AG08395 (cell line): ENCODE measurements around the gene ARHGEF17.
A peak's percentile ranks its signal among the peaks of the same experiment; 100 is the strongest.

Experiments used
- DNase-seq: peaks from one replicate; pipeline ENCODE4 v3.0.0; 2012; ENCODE audit warnings: mixed read lengths, low spot score

The ARHGEF17 gene

DNA sequence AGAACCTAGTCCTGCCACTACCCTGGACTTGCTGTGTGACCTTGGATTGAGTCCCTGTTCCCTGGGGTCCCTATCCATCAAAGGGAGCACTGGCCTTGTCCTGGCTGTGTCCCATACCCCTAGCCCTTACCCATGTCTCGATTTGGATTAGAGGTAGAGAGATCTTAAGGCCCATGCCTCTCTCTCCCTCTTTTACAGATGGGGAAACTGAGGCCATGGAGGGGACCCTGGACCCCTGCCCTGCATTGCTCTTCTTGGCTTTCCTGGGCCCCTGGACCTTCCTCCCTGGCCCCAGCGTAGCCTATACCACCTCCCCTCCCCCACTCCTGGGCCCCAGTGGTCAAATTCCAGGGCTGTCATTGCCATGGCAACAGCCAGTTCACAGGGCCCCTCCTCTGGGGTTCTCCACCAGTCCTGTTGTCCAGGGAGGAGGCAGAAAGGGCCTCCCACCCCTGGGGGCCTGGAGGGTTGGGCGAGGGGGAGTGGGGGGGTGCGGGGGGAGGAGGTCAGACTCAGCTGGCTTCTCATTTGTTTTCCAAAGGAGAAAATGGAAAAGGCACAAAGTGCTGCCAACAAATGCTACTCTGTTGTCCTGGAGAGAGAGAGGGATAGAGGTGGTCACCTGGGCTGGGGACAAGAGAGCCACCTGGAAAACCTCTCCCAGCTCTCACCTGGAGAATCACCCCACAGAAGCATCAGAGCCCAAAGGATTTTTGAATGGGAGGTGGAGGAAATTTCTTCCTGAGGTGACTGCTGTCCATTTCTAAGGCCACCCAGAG is 23.3 kb downstream of the ARHGEF17 start:
- no peak for DNase-seq

DNA sequence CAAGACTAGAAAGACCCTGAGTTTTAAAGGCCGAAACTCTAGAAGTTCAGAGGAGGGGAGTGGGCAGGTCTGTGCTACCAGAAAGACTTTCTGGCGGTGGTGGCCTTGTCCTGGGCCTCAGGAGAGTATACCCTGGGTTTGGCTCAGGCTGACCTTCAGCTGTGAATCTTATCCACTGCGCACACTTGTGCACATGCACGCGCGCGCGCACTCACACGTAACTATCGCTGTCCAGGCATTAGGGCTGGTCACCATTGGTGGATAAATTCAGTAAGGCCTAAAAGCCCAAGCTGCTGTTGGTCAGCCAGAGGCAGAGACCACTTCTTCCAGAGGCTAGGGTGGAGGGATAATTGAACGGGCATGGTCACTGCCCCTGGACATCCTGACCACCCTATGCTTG is 25.1 kb downstream of the ARHGEF17 start:
- DNase-seq: no peak

DNA sequence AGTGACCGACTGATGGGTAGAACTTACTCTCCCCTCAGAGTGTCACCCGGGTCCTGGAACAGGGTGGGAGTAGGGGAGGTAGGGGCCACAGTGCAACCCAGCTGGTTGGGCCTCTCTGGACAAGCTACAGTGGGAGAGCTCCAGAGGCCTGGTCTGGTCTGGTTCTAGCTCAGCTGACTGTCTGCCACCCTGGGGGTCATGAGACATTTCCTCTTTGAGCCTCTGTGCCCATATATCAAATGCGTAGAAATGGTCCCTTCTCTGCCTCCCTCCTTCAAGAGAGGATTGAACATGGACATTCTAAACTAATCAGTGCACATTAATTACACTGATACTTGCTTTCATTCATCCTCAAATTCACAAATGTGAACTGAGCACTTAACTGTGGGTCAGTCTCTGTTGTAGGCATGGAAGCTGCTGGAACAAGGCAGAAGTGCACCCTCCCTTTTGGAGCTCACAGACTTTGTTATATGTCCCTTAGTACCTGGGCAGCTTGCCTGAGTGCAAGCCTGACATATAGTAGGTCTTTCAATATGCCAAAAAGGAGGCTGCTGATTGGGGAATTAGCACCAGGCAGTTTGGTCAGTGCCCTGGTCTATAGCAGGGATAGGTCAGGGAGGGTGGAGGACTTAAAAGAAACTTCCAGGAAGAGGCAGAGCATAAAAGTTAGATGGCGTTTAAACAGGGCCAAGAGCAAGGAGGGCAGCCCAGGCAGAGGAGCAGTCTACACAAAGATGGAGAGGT is 25.7 kb downstream of the ARHGEF17 start:
- DNase-seq: no peak

DNA sequence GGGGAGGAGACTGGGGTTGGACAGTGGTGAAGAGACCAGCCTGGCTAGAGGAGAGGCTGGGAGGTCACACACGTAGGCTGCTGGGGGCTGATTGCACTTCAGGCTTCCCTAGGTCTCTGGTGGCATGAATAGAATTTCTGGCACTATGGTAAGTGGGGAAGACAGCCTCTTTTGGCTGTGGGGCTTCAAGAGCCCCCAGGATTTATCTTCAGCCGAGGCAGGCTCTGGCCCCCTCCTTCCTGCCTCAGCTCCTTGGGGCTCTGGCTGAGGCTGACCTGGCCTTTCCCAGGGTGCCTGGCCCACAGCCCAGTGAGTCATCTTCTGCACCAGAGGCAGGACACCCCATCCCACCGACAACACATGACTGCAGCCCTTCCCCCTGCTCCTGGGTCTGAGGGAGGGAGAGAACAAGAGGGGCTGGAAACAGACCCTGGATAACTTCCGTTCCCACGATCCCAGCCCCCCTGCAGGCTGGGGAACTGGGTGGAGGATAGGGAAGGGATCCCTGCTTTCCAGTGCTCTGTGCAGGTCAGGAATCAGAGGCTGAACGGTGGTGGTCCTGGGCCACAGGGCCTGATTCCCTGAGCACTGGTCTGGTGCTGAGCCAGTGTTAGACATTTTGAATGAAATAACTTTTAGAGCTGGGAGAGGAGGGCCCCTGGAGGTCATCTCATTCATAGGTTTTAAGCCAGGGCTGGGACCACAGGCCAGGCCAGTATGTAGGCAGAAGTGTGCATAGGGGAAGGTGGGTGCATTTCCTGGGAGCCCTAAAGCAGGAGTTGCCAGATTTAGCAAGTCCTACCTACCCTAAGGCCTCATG is 26.5 kb downstream of the ARHGEF17 start:
- DNase-seq: peak; percentile 86

DNA sequence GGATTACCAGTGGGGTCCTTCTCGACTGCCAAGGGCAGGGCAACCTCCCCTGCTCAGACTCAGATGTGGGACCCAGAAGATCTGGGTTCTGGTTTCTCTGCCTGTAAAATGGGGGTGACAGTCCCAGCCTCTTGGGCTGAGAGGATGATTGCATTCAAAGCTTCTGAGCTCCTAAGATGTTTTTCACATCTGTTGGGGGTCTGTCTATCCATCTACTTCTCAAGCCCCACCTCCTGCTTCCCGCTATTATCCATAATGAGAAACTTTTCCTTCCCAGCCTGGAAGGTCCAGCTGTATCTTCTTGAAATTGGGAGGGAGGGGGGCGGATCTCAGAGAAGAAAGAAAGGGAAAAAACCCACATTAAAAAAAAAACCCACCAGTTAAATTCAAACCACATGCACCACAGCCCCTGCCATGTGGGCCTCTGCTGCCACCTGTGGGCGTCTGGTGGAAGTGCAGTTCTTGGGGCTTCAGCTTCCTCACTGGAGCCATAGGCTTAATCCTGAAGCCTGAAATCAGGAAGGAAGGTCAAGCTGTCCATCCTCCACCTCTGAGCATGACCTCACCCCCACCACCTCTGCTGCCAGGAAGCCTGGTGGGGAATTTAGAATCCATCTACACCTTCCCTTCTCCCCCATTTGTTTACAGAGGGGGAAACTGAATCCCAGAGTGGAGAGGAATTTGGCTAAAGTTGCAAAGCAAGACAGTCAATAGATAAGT is 27.3 kb downstream of the ARHGEF17 start:
- DNase-seq: peak; percentile 89

DNA sequence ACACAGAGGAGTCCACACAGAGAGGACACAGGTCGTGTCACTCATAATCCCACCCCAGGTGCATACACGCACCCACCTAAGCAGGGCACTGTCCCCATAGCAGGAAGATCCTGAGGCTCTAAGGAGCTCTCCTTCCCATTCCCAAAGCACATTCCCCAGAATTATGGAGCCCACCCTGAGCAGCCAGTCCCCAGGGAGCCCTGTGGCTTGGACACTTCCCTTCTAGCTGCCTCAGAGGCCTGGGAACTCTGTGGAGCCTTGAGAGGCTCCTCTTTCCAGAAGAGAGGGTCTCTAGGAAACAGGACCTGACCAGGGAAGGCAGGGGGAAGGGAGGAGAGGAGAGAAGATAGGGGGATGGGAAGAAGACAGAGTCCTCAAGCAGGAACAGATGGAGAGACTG is 29.8 kb downstream of the ARHGEF17 start:
- DNase-seq: no peak

DNA sequence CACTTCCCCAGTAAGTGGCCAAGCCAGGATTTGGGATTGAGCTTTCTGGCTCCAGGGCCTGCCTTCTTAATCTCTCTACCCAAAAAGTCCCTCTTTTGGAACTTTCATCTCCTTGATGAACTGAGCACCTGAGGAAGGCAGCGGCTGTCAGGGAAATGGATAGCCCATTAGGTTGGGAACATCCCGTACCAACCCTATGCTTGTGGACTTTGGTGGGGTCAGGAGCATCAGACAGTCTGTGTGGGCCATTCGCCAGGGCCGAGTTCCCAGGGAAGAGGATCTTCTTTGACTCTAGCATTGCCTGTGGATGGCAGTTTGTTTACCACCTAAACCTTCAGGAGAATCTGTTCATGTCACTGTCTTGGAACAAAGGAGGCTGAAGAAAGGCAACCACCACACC is 30.2 kb downstream of the ARHGEF17 start:
- no peak for DNase-seq

DNA sequence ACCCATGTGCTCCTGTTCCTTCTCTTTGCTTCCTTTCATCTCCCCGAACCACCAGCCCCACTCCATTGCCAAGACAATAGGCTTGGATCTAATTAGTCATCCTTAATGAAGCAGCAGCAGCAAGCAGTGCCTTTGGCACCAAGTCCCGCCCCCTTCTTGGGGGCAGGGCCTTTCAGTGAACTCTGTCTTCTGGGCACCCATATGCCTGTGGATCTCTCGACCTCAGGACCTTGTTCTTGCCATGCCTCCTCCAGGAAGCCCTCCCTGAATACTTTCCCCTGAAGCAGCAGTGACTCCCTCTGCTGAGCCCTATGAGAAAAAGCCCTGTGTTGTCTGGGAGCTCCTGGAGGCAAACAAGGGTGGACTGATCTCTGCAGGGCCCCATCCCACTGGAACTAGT is 32.1 kb downstream of the ARHGEF17 start:
- DNase-seq: no peak

DNA sequence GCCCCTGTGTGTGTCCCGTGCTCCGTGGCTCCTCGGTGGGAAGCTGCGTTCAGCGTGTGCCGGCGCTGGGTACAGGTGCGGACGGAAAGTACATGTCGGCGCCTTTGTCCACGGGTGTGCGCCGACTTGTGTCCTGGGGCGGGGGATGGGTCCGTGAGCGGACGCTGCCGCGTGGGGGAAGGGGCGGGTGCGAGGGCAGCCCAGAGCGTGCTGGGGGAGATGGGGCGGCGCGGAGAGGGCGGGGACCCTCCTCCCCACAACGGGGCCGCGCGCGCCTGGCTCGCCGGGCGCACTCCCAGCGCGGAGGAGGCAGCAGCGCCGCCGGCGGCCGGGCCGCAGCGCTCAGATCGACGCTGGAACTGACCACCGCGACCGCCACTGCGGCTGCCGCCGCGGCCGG is 34.6 kb downstream of the ARHGEF17 start:
- no peak for DNase-seq

DNA sequence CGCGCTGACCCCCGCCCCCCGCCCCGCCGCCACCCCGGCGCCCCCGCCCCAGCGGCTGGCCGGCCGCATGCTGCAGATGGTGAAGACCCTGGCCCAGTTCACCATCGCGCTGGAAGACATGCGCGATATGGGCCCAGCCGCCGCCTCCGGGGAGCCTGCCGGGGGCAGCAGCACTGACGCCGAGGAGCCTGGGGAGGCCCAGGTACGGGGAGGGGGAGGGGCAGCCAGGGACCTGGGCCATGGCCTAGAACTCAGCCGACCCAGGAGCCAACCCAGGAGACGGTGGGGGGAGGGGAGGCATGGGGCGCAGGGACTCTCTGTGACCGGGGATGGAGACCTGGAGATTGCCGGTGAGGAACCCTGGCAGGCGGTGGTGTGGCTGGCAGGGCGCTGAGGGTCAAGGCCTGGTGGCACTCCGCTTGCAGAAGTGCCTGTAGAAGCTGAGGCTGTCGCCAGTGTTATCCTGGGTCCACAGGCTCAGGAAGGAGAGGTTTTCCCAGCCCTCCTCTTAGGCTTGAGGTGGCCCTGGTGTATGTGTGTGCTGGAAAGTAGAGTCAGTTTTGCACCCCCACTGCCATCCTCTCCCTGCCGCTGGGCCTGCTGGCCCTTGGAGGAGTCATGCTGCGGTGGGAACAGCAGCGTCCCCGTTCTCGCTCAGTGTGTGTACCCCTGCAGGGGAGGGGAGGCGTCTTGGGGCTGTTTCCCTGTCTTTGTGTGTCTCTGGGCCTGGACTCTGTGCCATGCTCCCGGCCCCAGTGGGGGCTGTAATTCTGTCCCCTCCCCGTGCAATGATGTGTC is 35.2 kb downstream of the ARHGEF17 start:
- no peak for DNase-seq

DNA sequence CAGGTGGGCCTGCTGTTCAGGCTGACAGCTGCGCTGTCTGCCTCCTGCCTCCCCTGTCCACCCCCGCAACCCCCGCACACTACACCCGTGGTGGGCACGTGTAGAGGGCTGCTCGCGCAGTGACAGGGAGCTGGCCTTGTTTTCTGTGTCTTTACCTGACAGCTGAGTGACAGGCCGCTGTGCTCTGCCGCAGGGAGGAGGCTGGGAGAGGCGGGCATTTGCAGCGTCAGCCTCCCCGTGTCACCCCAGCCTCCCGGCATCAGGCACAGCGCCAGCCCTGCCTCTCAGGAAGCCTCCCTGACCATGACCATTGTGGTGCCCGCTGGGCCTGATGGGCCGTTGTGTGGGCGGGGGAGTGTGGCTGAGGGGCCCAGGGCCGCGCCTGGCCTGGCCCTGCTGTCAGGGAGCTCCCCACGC is 36.1 kb downstream of the ARHGEF17 start:
- no peak for DNase-seq

DNA sequence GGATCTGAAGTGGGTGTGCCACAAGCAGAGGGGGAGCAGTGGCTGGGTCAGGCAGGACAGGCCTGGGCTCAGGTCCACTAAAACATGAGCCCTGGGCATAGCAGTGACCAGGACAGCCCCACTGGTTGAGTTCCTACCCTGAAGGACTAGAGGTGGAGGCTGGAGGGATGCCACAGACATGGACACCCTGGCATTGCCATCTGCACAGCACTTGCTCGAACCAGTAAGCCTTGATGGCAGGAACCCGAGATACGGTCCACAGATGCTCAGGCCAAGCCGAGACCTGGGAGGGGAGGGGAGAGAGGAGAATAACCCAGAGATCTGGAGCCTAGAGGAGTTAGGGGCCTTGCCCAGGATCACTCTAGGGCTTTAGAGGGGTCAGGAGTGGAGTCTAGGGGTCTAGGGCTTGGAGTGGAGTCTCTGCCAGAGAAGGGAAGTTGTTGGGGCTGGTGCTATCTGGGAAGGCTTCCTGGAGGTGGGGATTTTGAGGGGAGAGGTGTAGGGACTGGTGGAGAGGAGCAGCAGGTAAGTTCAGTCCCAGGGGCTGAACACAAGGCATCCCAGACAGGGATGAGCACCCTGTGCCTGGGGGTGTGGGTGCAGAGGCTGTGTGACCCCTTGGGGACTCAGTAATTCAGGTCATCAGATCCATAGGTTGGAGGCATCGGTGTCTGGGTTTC is 37.5 kb downstream of the ARHGEF17 start:
- DNase-seq: no peak

DNA sequence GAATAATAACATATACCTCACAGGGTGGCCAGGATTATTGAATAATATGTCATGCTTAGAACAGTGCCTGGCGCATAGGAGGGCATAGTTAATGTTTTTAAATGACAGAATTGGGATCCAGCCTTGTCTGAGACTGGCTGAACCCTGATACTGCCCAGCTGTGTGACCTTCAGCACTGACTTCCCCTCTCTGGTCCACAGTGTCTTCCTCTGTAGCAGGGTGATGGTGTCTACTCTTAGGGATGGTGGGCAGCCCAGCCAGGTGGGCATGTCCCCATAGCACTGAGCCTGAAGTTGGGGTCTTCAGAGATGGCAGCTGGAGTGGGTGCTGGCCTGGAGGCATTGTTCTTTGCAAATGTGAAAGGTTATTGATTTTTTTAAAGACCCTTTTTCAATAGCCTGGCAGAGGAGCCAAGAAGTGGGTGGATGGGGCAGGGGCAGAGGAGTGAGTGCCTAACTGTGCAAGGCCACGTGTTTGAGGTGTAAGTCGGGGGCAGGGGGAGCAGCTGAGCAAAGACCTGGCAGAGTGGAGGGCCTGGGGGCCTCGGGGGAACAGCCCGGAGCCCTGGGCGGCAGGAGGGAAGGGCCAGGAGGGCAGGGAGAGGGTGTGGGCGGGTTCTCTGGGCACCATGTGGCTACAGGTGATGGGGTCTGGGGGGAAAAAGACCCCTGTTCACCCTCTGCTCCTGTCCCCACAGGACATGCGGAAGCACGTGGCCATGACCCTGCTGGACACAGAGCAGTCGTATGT is 38.3 kb downstream of the ARHGEF17 start:
- no peak for DNase-seq

DNA sequence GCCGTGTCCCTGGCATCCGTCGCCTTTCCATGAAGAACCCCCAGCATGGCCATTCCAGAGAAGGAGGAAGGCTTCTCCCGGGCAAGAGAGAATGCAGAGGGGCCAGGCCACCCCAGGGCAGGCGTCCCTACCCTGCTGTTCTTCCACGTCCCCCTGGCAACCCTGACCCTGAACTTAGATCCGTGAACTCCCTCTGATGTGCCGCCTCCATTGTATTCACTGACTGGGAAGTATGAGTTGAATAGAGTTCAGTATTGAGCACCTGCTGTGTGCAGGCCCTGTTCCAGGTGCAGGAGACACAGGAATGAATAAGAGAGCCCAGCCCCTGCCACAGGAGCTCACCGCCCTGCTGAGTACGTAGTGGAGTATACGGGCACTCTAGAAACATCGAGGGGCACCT is 39.0 kb downstream of the ARHGEF17 start:
- no peak for DNase-seq

DNA sequence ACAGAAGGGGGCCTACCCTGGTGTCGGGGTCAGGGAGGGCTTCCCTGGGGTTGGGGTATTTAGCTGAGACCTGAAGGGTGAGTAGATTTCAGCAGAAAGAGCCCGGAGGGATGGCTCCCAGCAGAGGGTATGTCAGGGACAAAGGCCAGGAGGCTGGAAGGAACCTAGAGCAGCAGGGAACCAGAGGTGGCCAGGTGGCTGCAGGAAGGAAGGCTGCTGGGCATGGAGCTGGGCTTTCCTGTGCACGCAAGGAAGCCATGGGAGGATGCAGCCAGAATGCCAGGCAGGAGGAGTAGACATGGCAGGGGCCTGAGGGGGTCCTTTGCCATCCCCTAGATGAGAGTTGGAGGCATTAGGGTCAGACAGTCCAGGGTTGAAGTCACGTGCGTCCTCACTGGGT is 40.8 kb downstream of the ARHGEF17 start:
- DNase-seq: no peak

DNA sequence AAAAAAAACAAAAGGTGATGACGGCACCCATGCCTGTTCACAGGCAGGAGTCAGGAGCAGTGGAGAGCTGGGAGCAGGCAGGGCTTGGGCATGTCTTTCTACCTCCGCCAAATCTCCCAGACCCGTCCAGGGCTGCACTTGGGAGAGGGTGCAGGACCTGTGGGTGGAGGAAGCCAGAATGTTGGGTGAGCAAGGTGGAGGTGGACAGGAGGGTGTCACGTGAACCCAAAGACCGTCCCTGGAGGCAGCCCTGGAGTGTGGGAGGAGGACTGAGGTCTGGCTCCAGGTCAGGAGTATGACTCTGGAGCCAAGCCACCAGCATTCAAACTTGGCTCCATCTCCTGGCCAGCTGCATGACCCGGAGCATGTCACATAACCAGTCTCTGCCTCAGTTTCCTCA is 41.6 kb downstream of the ARHGEF17 start:
- no peak for DNase-seq

DNA sequence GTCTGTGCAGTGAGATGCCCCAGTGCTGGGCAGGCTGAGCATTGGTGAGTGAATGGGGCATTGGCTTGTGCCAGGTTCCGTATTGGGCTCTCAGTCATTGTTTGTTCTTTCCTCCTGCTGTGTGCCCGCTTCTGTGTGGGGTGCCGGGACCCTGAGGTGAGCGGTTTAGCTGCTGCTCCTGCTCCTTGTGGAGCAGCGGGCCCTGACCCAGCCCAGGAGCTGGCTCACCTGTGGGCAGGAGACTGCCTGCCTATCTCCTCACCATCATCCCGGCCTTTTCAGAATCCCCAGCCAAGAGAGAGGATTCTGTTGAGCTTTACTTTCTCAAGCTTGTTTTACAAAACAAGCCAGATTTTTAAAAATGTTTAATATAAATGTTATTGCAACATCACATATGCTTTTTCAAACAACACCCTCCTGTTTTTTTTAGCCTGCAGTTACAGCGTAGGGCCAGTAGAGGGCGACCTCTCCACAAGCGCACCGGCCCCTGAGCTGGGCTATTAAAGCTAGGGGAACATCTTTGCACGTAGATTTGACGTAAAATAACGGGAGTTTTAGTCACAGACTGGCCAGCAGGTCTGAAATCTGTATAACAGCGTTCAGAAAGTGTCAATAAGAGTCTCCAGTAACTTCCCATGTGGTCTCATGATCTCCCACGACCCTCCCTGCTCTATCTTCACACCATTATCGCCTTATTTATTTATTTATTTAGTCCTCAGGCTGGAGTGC is 43.0 kb downstream of the ARHGEF17 start:
- DNase-seq: peak; percentile 92

DNA sequence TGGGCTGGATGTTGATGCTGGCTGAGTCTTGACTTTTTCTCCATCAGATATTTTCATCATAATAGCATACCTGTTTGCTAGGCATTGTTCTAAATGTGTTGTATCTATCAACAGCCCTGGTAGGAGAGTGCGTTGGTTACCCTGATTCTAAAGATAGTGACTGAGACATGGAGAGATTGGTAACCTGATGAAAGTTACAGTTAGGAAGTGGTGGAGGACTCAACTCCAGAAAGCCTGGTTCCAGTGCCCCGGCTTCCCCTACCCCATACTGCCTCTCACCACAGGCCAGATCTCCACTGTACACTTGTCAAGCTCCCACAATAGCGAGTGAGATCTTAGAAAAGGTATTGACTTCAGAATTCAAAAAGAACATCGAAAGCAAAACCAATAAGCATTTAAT is 45.3 kb downstream of the ARHGEF17 start:
- no peak for DNase-seq

DNA sequence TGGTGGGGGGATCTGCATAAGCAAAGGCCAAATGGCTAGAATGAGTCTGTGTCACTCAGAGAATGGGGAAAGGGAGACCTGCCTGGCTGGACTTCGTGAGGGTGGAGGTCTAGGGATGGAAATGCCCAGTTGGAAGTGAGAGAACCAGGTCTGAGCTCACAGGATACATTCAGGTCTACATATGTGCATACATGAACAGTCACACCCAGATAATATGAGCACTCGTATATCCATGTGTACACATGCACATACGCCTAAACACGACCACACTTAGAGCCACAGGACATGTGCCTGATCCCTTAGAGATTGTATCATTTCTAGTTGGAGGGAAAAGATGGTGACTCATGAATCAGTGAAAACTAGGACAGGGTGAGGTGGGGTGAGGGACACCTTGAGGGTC is 47.0 kb downstream of the ARHGEF17 start:
- DNase-seq: no peak
